Adrenal gland (tissue), 12 donors: ENCODE data around the gene SCLY. TPM values are rescaled to one million over a fixed set of nuclear protein-coding genes. Genes with fewer than 3 reads are reported as not detected.
A peak's percentile ranks its signal among the peaks of the same experiment; 100 is the strongest.

Experiments
- DNase-seq, 7 donors: peaks; one replicate each; pipeline ENCODE4 v3.0.0-alpha.2; 2019 to 2020
- H3K27ac ChIP-seq, 5 donors: fragments of 200-600 bp; sonication (generic) in 4 of 5; 1 replicate in 3 of 5; 2 replicates in 2 of 5; pipeline versions ENCODE4 v1.5.1 to v1.8.0; 2016 to 2020; ENCODE audit warnings: mild to moderate bottlenecking in 1 of 5
- H3K27me3 ChIP-seq: fragments of 200-600 bp; 2 replicates; pipeline ENCODE4 v1.8.0; 2021
- H3K36me3 ChIP-seq, 2 donors: fragments of 200-600 bp; replicated peaks in 1 of 2; 1 replicate in 1 of 2; 2 replicates in 1 of 2; pipeline versions ENCODE4 v1.5.1 to v1.8.0; 2018 to 2022
- H3K4me1 ChIP-seq, 2 donors: fragments of 200-600 bp; replicated peaks in 1 of 2; 1 replicate in 1 of 2; 2 replicates in 1 of 2; pipeline versions ENCODE4 v1.5.1 to v1.8.0; 2018 to 2021
- H3K4me3 ChIP-seq, 4 donors: fragments of 200-600 bp; sonication (generic) in 3 of 4; one replicate each; pipeline ENCODE4 v1.5.1; 2016 to 2018
- H3K9me3 ChIP-seq, 3 donors: fragments of 200-600 bp; sonication (generic) in 1 of 3; replicated peaks in 1 of 3; 1 replicate in 2 of 3; 2 replicates in 1 of 3; pipeline versions ENCODE4 v1.5.1 to v1.8.0; 2016 to 2021
- POLR2A ChIP-seq, 2 donors: fragments of 450-650 bp; IDR thresholded peaks; one replicate each; pipeline ENCODE4 v1.6.1; 2017; ENCODE audit warnings: antibody characterized with exemption in 2 of 2, mild to moderate bottlenecking in 2 of 2, moderate library complexity in 1 of 2
- WGBS, 4 donors: extraction: QIAGEN DNeasy Blood & Tissue Kit in 2 of 4; methylation state at CpG; one replicate each; pipeline versions ENCODE4 v1.1.5 to v1.1.7; 2013 to 2017; 5-methylcytosine and 5-hydroxymethylcytosine counted together
- intact Hi-C, 2 donors: fragments of 100-400 bp; cut with DNase I; formaldehyde crosslinking; loops; one replicate each; pipeline versions ENCODE4 v1.14.1 to v1.15.0; 2022 to 2023
- polyA plus RNA-seq, 3 donors: library from polyadenylated mRNA; stranded (reverse); fragments of 200-250 nt in 2 of 3; fragments of 350-450 nt in 1 of 3; fragmentation: Illumina TruSeq in 1 of 3; extraction: RNeasy Lipid Tissue Mini Kit (QIAGEN cat#74804) in 1 of 3; gene quantifications; one replicate each; pipeline ENCODE4 v1.2.3, GENCODE V29; 2013 to 2014
- total RNA-seq, 9 donors: library from RNA; depleted of rRNA in 4 of 9; stranded (reverse); fragments of >200 nt in 4 of 9; fragments of 120-200 nt in 1 of 9; fragmentation: NEBNext Ultra II Directional in 1 of 9; extraction: Animal tissue kit (Norgen Biotek cat#: 25700) in 1 of 9; gene quantifications; one replicate each; pipeline versions ENCODE4 v1.1.0 to v1.2.4, GENCODE V29; 2013 to 2023
- TF ChIP-seq, protein P1 (sequence below), 6 experiments: fragments of 450-650 bp in 4 of 6; fragments of 200-600 bp in 2 of 6; sonication (generic) in 1 of 6; IDR thresholded peaks; 1 replicate in 5 of 6; 2 replicates in 1 of 6; pipeline versions ENCODE4 v1.5.1 to v1.8.0; 2016 to 2021; ENCODE audit warnings: antibody characterized with exemption in 6 of 6, mild to moderate bottlenecking in 2 of 6, moderate library complexity in 1 of 6
- donor health status: healthy with polysubstance abuse.
- donor health status: Bipolar disorder and iron deficiency.
- donor health status: DM: yes; HTN: yes; CAD: no.
- donor health status: DM: no; HTN: no; CAD: no.
- donor health status: DM: no; HTN: no; CAD: no.
- donor health status: DM: yes; HTN: yes; CAD: no.

SCLY gene
- total and polyA plus RNA-seq, 12 donors: 2.4 to 11.0 (median 8.0) TPM

DNA sequence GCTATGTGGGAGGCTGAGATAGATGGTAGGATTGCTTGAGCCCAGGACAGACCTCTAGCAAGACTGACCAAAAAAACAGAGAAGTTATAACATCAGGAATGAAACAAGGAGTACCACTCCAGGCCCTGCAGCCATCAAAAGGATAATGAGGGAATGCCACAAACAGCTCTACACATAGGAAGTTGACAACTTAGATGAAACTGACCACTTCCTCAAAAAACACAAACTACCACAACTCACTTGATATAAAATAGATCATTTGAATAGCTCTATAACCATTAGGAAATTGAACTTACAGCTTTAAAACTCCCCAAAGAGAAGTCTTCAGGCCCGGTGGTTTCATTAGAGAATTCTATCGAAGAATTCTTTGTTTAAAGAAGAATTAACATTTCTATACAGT, 26.4 kb downstream of the SCLY start:
- Histone ChIP-seq H3K27me3 (no peaks in the 10 kb centered on the region), H3K9me3 (no peaks in the 10 kb centered on the region), H3K36me3 (peaks cover 0 to 12% of the 10 kb centered on the region in 2 donors), H3K27ac (no peak overlapping the region), H3K4me3 (no peak overlapping the region), H3K4me1 (no peaks in the 10 kb centered on the region)
- intact Hi-C loops: no loop called here
- TF ChIP-seq, protein P1, sequence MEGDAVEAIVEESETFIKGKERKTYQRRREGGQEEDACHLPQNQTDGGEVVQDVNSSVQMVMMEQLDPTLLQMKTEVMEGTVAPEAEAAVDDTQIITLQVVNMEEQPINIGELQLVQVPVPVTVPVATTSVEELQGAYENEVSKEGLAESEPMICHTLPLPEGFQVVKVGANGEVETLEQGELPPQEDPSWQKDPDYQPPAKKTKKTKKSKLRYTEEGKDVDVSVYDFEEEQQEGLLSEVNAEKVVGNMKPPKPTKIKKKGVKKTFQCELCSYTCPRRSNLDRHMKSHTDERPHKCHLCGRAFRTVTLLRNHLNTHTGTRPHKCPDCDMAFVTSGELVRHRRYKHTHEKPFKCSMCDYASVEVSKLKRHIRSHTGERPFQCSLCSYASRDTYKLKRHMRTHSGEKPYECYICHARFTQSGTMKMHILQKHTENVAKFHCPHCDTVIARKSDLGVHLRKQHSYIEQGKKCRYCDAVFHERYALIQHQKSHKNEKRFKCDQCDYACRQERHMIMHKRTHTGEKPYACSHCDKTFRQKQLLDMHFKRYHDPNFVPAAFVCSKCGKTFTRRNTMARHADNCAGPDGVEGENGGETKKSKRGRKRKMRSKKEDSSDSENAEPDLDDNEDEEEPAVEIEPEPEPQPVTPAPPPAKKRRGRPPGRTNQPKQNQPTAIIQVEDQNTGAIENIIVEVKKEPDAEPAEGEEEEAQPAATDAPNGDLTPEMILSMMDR (IDR thresholded peaks at IDR 0.05): no peak
- WGBS, 4 donors: 81 to 86% (median 83%) methylated on average over 2 of the region's 2 CpGs
- DNase-seq: peak in 1 of 7 donors; percentile 11

DNA sequence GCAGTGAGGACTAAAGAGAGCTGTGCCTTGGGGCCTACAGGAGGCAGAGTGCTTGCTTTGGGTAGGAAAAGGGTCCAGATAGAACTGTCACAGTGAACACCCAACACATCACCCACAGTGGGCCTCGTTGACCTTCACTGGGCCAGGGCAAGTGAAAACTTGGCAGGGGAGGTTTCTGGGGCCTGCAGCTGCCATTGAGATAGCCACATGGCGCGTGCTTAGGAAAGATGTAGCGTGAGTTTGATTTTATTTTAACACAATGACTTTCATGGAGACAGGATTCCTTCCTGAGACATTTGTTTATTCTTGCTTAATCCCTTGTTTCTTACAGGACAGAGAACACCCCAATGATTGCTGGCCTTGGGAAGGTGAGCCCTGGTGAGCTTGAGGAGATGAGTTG, 30.1 kb downstream of the SCLY start:
- intact Hi-C loops: no loop called here
- Histone ChIP-seq H3K4me3 (no peak overlapping the region), H3K9me3 (no peaks in the 10 kb centered on the region), H3K27ac (no peak overlapping the region), H3K4me1 (no peaks in the 10 kb centered on the region), H3K27me3 (no peaks in the 10 kb centered on the region), H3K36me3 (no peaks in the 10 kb centered on the region)
- peak in 1 of 7 donors; percentile 9 for DNase-seq
- 84 to 99% (median 93%) methylated on average over 4 of the region's 4 CpGs for WGBS, 4 donors
- TF ChIP-seq POLR2A (IDR thresholded peaks at IDR 0.05): no peak
- TF ChIP-seq, protein P1 (IDR thresholded peaks at IDR 0.05): no peak

DNA sequence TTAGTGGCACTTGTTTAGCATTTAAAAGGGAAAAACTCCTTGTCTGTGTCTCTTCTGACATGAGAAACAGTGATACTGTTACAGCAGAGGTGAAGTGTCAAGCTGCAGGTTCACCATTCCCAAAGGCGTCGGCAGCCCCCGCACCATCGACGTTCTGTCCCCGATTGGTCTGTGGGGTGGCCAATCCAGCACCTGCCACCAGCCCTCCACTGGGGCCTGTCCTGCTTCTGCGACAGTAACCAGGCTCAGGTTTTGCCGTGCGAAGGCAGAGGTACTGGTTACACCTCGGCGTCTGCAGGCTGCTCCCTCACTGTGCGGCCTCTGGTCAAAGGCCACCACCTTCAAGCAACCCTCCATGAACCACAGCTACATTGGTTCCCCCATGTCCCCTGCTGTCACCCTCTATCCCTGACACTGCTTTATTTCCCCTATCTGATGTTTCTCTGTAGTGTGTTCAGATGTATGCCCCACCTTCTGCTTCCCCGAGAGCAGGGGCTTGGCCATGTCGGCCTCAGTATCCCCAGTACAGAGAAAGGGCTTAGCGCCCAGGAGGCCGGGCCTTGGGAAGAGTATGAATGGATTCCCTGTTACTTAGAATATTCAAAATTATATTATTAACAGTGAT, 30.7 kb downstream of the SCLY start:
- 93 to 97% (median 95%) methylated on average over 8 to 16 of the region's 16 CpGs for WGBS, 4 donors
- H3K9me3 ChIP-seq: no peaks in the 10 kb centered on the region
- no peaks in the 10 kb centered on the region for H3K4me1 ChIP-seq
- peak in 1 of 7 donors; percentile 24 for DNase-seq
- H3K27me3 ChIP-seq: no peaks in the 10 kb centered on the region
- H3K4me3 ChIP-seq: no peak overlapping the region
- no peaks in the 10 kb centered on the region for H3K36me3 ChIP-seq
- TF ChIP-seq POLR2A (IDR thresholded peaks at IDR 0.05): no peak
- TF ChIP-seq, protein P1 (IDR thresholded peaks at IDR 0.05): no peak
- intact Hi-C loops: no loop called here
- no peak overlapping the region for H3K27ac ChIP-seq

DNA sequence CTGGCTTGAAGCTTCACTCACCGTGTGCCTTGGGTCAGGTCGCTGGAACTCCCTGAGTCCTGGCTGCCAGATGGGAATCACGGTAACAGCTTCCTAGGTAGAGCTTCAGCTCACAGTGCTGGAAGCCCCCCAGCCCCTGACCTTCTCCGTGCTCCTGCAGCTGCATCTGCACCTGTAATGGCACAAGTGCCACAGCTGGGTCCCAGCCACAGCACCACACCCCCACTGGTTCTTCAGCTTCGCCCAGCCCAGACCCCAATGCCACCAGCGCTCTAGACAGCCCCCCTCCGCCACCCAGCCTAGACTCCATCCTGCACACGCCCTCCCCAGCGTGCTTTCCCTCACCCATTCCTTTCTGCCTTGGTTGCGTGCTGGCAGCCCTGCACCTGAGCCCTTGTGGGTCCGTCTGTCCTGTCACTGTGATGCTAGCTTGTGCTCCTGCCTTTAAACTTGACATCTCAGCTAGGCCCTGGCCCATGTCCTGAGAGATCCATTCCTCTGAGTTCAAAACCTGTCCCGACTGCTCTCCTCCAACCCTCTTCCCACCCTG, 31.8 kb downstream of the SCLY start:
- WGBS, 4 donors: 95 to 97% (median 95%) methylated on average over 9 to 12 of the region's 12 CpGs
- Histone ChIP-seq H3K4me3 (no peak overlapping the region), H3K27ac (no peak overlapping the region), H3K9me3 (no peaks in the 10 kb centered on the region), H3K36me3 (no peaks in the 10 kb centered on the region), H3K27me3 (no peaks in the 10 kb centered on the region), H3K4me1 (no peaks in the 10 kb centered on the region)
- intact Hi-C loops: no loop called here
- TF ChIP-seq, protein P1 (IDR thresholded peaks at IDR 0.05): no peak
- TF ChIP-seq POLR2A (IDR thresholded peaks at IDR 0.05): no peak
- DNase-seq: peak in 1 of 7 donors; percentile 37
